H1 (cell line): Measurements from ENCODE around the gene DYSF. TPM values are rescaled to one million over a fixed set of nuclear protein-coding genes. Genes with fewer than 3 reads are reported as not detected.

Experiments used
- CHD7 ChIP-seq: fragments of 300-600 bp; sonication (generic); IDR thresholded peaks from 2 replicates; pipeline ENCODE4 v1.7.1; 2012; ENCODE audit warnings: low read length, moderate library complexity, mild to moderate bottlenecking, inconsistent platforms; ENCODE audit not compliant: insufficient replicate concordance
- polyA plus RNA-seq, 7 experiments: library from polyadenylated mRNA; depleted of rRNA in 3 of 7; stranded (reverse) in 5 of 7; unstranded in 2 of 7; fragments of >200 nt in 5 of 7; fragments of 200-250 nt in 2 of 7; gene quantifications; 1 replicate in 5 of 7; 2 replicates in 1 of 7; 4 replicates in 1 of 7; pipeline versions ENCODE4 v1.2.1 to v1.2.3, GENCODE V29; 2011 to 2013; ENCODE audit warnings: missing spikeins in 2 of 7, mixed read lengths in 2 of 7
- total RNA-seq: library from RNA; stranded (reverse); fragmentation: NEBNext Ultra II Directional; extraction: Animal tissue kit (Norgen Biotek cat#: 25700); gene quantifications from 2 replicates; pipeline ENCODE4 v1.2.1, GENCODE V29; 2021

The DYSF gene
- total and polyA plus RNA-seq, 2 of the 8 experiments (the other 6 are each of a cell fraction or from before 2014, with no cell fraction given): 5.8 to 7.1 TPM

GRCh38 chr2:71668326-71669057 is 215.1 kb downstream of the DYSF start (continued):
- no peak for TF ChIP-seq CHD7
